H9 (cell line): ENCODE measurements around the gene FABP3. TPM values are rescaled to one million over a fixed set of nuclear protein-coding genes. Genes with fewer than 3 reads are reported as not detected.

Experiments used
- DNase-seq: peaks from one replicate; pipeline ENCODE4 v3.0.0-alpha.2; 2017
- H2AFZ ChIP-seq: one replicate; pipeline ENCODE4 v1.6.1; 2013; ENCODE audit warnings: mild to moderate bottlenecking, low read length, control low read depth, moderate library complexity
- H2AK5ac ChIP-seq: 2 replicates; pipeline ENCODE4 v1.6.1; 2013; ENCODE audit warnings: low read length, control low read depth, mixed read lengths; ENCODE audit not compliant: insufficient read length
- H2BK120ac ChIP-seq: one replicate; pipeline ENCODE4 v1.6.1; 2013; ENCODE audit warnings: low read depth, mild to moderate bottlenecking, low read length, control low read depth, inconsistent platforms; ENCODE audit not compliant: poor library complexity, severe bottlenecking
- H2BK12ac ChIP-seq: 2 replicates; pipeline ENCODE4 v1.6.1; 2013; ENCODE audit warnings: low read length, control low read depth, mixed read lengths, low read depth; ENCODE audit not compliant: insufficient read length
- H2BK15ac ChIP-seq: 2 replicates; pipeline ENCODE4 v1.6.1; 2013; ENCODE audit warnings: low read depth, low read length, control low read depth
- H2BK20ac ChIP-seq: one replicate; pipeline ENCODE4 v1.6.1; 2013; ENCODE audit warnings: low read depth, mild to moderate bottlenecking, low read length, control low read depth, inconsistent platforms; ENCODE audit not compliant: poor library complexity, severe bottlenecking
- H2BK5ac ChIP-seq: 2 replicates; pipeline ENCODE4 v1.6.1; 2013; ENCODE audit warnings: low read length, control low read depth, mixed read lengths; ENCODE audit not compliant: insufficient read length
- H3K14ac ChIP-seq: 2 replicates; pipeline ENCODE4 v1.6.1; 2013; ENCODE audit warnings: low read length, control low read depth; ENCODE audit not compliant: insufficient read depth
- H3K18ac ChIP-seq: 2 replicates; pipeline ENCODE4 v1.6.1; 2013; ENCODE audit warnings: low read depth, mild to moderate bottlenecking, mixed read lengths, low read length, control low read depth; ENCODE audit not compliant: insufficient read length
- H3K23ac ChIP-seq: 2 replicates; pipeline ENCODE4 v1.6.1; 2013; ENCODE audit warnings: low read length, control low read depth, mixed read lengths, low read depth; ENCODE audit not compliant: insufficient read length
- H3K23me2 ChIP-seq: 2 replicates; pipeline ENCODE4 v1.6.1; 2013; ENCODE audit warnings: low read depth, mild to moderate bottlenecking, mixed read lengths, low read length, control low read depth; ENCODE audit not compliant: insufficient read length, poor library complexity, severe bottlenecking
- H3K27ac ChIP-seq: 2 replicates; pipeline ENCODE4 v1.5.1; 2013; ENCODE audit warnings: low read length, control low read depth, mixed read lengths, low read depth; ENCODE audit not compliant: insufficient read length
- H3K27me3 ChIP-seq: 2 replicates; pipeline ENCODE4 v1.6.1; 2013; ENCODE audit warnings: low read length, control low read depth, inconsistent platforms; ENCODE audit not compliant: insufficient read depth
- H3K4ac ChIP-seq: 2 replicates; pipeline ENCODE4 v1.6.1; 2013; ENCODE audit warnings: low read depth, mild to moderate bottlenecking, control low read depth, inconsistent platforms, low read length, moderate library complexity
- H3K4me1 ChIP-seq: 2 replicates; pipeline ENCODE4 v1.6.1; 2013; ENCODE audit warnings: low read length, control low read depth, inconsistent platforms; ENCODE audit not compliant: insufficient read depth
- H3K4me2 ChIP-seq: 2 replicates; pipeline ENCODE4 v1.6.1; 2013; ENCODE audit warnings: low read length, control low read depth, mixed read lengths; ENCODE audit not compliant: insufficient read length, insufficient read depth
- H3K56ac ChIP-seq: 2 replicates; pipeline ENCODE4 v1.6.1; 2013; ENCODE audit warnings: low read depth, mild to moderate bottlenecking, mixed read lengths, low read length, control low read depth; ENCODE audit not compliant: insufficient read length
- H3K79me1 ChIP-seq: 2 replicates; pipeline ENCODE4 v1.6.1; 2013; ENCODE audit warnings: low read depth, mild to moderate bottlenecking, moderate library complexity, low read length, control low read depth, inconsistent platforms; ENCODE audit not compliant: insufficient read depth, poor library complexity, severe bottlenecking
- H3K79me2 ChIP-seq: 2 replicates; pipeline ENCODE4 v1.6.1; 2013; ENCODE audit warnings: low read length, control low read depth, inconsistent platforms; ENCODE audit not compliant: insufficient read depth
- H3K9ac ChIP-seq: 2 replicates; pipeline ENCODE4 v1.6.1; 2013; ENCODE audit warnings: low read length, control low read depth, mixed read lengths; ENCODE audit not compliant: insufficient read length; ENCODE audit errors: extremely low read depth
- H3K9me3 ChIP-seq: one replicate; pipeline ENCODE4 v1.6.1; 2013; ENCODE audit warnings: low read depth, low read length, inconsistent platforms; ENCODE audit not compliant: control insufficient read depth
- H3T11ph ChIP-seq: one replicate; pipeline ENCODE4 v1.6.1; 2013; ENCODE audit warnings: mild to moderate bottlenecking, low read length, control low read depth, inconsistent platforms
- H4K20me1 ChIP-seq: one replicate; pipeline ENCODE4 v1.6.1; 2013; ENCODE audit not compliant: control insufficient read depth, insufficient read length, insufficient read depth
- H4K5ac ChIP-seq: 2 replicates; pipeline ENCODE4 v1.6.1; 2013; ENCODE audit warnings: low read depth, mild to moderate bottlenecking, mixed read lengths, low read length, control low read depth; ENCODE audit not compliant: insufficient read length
- H4K8ac ChIP-seq: replicated peaks from 2 replicates; pipeline ENCODE4 v1.6.1; 2013; ENCODE audit warnings: low read length, control low read depth, mixed read lengths, low read depth; ENCODE audit not compliant: insufficient read length
- H4K91ac ChIP-seq: 2 replicates; pipeline ENCODE4 v1.6.1; 2013; ENCODE audit warnings: low read depth, mild to moderate bottlenecking, moderate library complexity, mixed read lengths, low read length, control low read depth; ENCODE audit not compliant: insufficient read length
- H3K27ac Mint-ChIP-seq, 3 experiments: 2 replicates in 2 of 3; 3 replicates in 1 of 3; pipeline ENCODE4 v1.8.0; 2020 to 2021; ENCODE audit warnings: mixed read lengths in 3 of 3, mild to moderate bottlenecking in 1 of 3, moderate library complexity in 1 of 3
- H3K27me3 Mint-ChIP-seq: 2 replicates; pipeline ENCODE4 v1.8.0; 2021; ENCODE audit warnings: low read depth, mild to moderate bottlenecking, moderate library complexity, mixed read lengths
- H3K36me3 Mint-ChIP-seq, 3 experiments: 2 replicates in 2 of 3; 3 replicates in 1 of 3; pipeline ENCODE4 v1.8.0; 2020 to 2021; ENCODE audit warnings: low read depth in 3 of 3, mixed read lengths in 3 of 3; ENCODE audit not compliant: insufficient read depth in 1 of 3
- H3K4me1 Mint-ChIP-seq, 2 experiments: 2 replicates each; pipeline ENCODE4 v1.8.0; 2020; ENCODE audit warnings: mixed read lengths in 2 of 2
- H3K4me3 Mint-ChIP-seq, 2 experiments: 2 replicates in 1 of 2; 3 replicates in 1 of 2; pipeline ENCODE4 v1.8.0; 2020 to 2021; ENCODE audit warnings: mild to moderate bottlenecking in 2 of 2, mixed read lengths in 2 of 2, moderate library complexity in 1 of 2
- H3K9me3 Mint-ChIP-seq, 2 experiments: 2 replicates in 1 of 2; 3 replicates in 1 of 2; pipeline ENCODE4 v1.8.0; 2020; ENCODE audit warnings: mild to moderate bottlenecking in 2 of 2, mixed read lengths in 2 of 2, moderate library complexity in 1 of 2
- CTCF ChIP-seq: fragments of 200-600 bp; sonication (generic); conservative IDR thresholded peaks from 3 replicates; pipeline ENCODE4 v1.8.0; 2021; ENCODE audit warnings: antibody characterized with exemption, mild to moderate bottlenecking
- WGBS: extraction: QIAGEN DNeasy Blood & Tissue Kit; methylation state at CpG from one replicate; pipeline ENCODE4 v1.1.7; 2013; ENCODE audit warnings: missing lambda C conversion rate, low lambda C conversion rate, mixed read lengths; ENCODE audit not compliant: insufficient read length; ENCODE audit errors: extremely low coverage; 5-methylcytosine and 5-hydroxymethylcytosine counted together
- total RNA-seq: library from RNA; stranded (reverse); gene quantifications from 2 replicates; pipeline ENCODE4 v1.2.1, GENCODE V29; 2021

Gene FABP3
- total RNA-seq, 1 experiment from 2014 or later = 9.0 TPM

DNA sequence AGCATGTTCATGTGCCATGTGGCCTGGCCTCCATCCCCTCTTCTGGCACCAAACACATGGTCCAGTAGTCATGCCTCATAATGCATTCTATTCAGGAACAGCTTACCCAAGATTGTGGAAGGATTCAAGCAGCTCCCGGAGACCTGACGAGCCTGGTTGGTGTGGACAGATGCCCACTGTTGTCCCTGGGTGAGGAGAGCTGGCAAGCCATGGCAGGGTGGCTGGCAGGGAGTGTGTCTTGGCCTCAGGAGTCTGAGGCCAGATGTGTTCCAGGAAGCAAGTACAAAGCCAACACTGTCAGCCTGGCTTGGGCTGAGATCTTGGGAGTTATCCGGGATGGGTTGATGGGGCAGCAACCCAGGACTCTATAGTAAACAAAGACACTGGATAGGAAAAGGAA is 7.3 kb upstream of the FABP3 start:
- no CpG with 5 or more reads among the region's 3 CpGs for WGBS
- H3K27ac Mint-ChIP-seq = peak overlapping the region in 1 of 3 experiments; percentile 52; a peak in 3 of 7 replicates
- no peaks in the 10 kb centered on the region for H3K79me1 ChIP-seq
- H3K56ac ChIP-seq = no peak overlapping the region
- H3K4me3 Mint-ChIP-seq = no peak overlapping the region
- H4K5ac ChIP-seq = no peak overlapping the region
- no peak overlapping the region for H3K27ac ChIP-seq
- no peaks in the 10 kb centered on the region for H3K36me3 Mint-ChIP-seq
- no peaks in the 10 kb centered on the region for H3K4me1 ChIP-seq
- no peak overlapping the region for H3K23ac ChIP-seq
- no peak for DNase-seq
- H3K27me3 Mint-ChIP-seq = peaks cover 2% of the 10 kb centered on the region
- no peak overlapping the region for H2AFZ ChIP-seq
- peaks cover 11 to 20% of the 10 kb centered on the region in 2 experiments for H3K4me1 Mint-ChIP-seq
- no peaks in the 10 kb centered on the region for H3K9me3 ChIP-seq
- no peaks in the 10 kb centered on the region for H3K23me2 ChIP-seq
- H4K91ac ChIP-seq = no peak overlapping the region
- H3K79me2 ChIP-seq = no peaks in the 10 kb centered on the region
- no peak overlapping the region for H2BK5ac ChIP-seq
- H3T11ph ChIP-seq = no peak overlapping the region
- no peaks in the 10 kb centered on the region for H3K27me3 ChIP-seq
- H3K4me2 ChIP-seq = no peak overlapping the region
- no peak overlapping the region for H2BK120ac ChIP-seq
- H2BK20ac ChIP-seq = no peak overlapping the region
- no peak overlapping the region for H4K8ac ChIP-seq
- H2AK5ac ChIP-seq = no peak overlapping the region
- no peak overlapping the region for H3K4ac ChIP-seq
- no peak for TF ChIP-seq CTCF
- no peak overlapping the region for H3K9ac ChIP-seq
- H3K14ac ChIP-seq = no peak overlapping the region
- no peak overlapping the region for H3K18ac ChIP-seq
- H4K20me1 ChIP-seq = no peaks in the 10 kb centered on the region
- no peak overlapping the region for H2BK12ac ChIP-seq
- H3K9me3 Mint-ChIP-seq = no peaks in the 10 kb centered on the region
- no peak overlapping the region for H2BK15ac ChIP-seq
